ENCODE results near the gene ERP44.

- TF ChIP-seq CTCF (IDR thresholded peaks at IDR 0.05; ENCODE audit: borderline replicate concordance, extremely low read depth, low read length, poor library complexity, severe bottlenecking) (no peak), EZH2 (IDR thresholded peaks at IDR 0.05; ENCODE audit: borderline replicate concordance, low read depth, low read length, severe bottlenecking) (no peak)
These were observed 24.7 kb downstream of the ERP44 start for GRCh38 chr9:100074093-100074492.
